ENCODE measurements around the gene PPP3CB.
A peak's percentile ranks its signal among the peaks of the same experiment; 100 is the strongest.

Gene PPP3CB

GRCh38 chr10:73426318-73426717, 69.5 kb downstream of the PPP3CB start:
- no peaks in the 10 kb centered on the region for H3K4me1 Mint-ChIP-seq
- H3K27me3 Mint-ChIP-seq (ENCODE audit: low read depth): no peaks in the 10 kb centered on the region
- no peak overlapping the region for H3K4me3 Mint-ChIP-seq
- no peaks in the 10 kb centered on the region for H3K9me3 Mint-ChIP-seq
- H3K27ac Mint-ChIP-seq: no peak overlapping the region
- TF ChIP-seq CTCF (IDR thresholded peaks at IDR 0.05; ENCODE audit: unreplicated experiment in 3 of 3): no peak
- H3K36me3 Mint-ChIP-seq (ENCODE audit: low read depth): peaks cover 60% of the 10 kb centered on the region

GRCh38 chr10:73424478-73424877, 71.3 kb downstream of the PPP3CB start:
- no peak overlapping the region for H3K27ac Mint-ChIP-seq
- peaks cover 52% of the 10 kb centered on the region for H3K36me3 Mint-ChIP-seq (ENCODE audit: low read depth)
- TF ChIP-seq CTCF (IDR thresholded peaks at IDR 0.05; ENCODE audit: unreplicated experiment in 3 of 3): no peak
- no peak overlapping the region for H3K4me3 Mint-ChIP-seq
- H3K9me3 Mint-ChIP-seq: no peaks in the 10 kb centered on the region
- H3K27me3 Mint-ChIP-seq (ENCODE audit: low read depth): no peaks in the 10 kb centered on the region
- no peaks in the 10 kb centered on the region for H3K4me1 Mint-ChIP-seq

GRCh38 chr10:73423309-73423708, 72.5 kb downstream of the PPP3CB start:
- Mint-ChIP-seq H3K9me3 (no peaks in the 10 kb centered on the region), H3K27ac (no peak overlapping the region)

GRCh38 chr10:73416571-73416970, 79.3 kb downstream of the PPP3CB start:
- peaks cover 5% of the 10 kb centered on the region for H3K27me3 Mint-ChIP-seq (ENCODE audit: low read depth)
- no peaks in the 10 kb centered on the region for H3K36me3 Mint-ChIP-seq (ENCODE audit: low read depth)
- H3K9me3 Mint-ChIP-seq: no peaks in the 10 kb centered on the region
- peaks cover 8% of the 10 kb centered on the region for H3K4me1 Mint-ChIP-seq
- no peak overlapping the region for H3K4me3 Mint-ChIP-seq
- no peak overlapping the region for H3K27ac Mint-ChIP-seq
- no peak for TF ChIP-seq CTCF (IDR thresholded peaks at IDR 0.05; ENCODE audit: unreplicated experiment in 3 of 3)

More at GRCh38 chr10:73423309-73423708, 72.5 kb downstream of the PPP3CB start:
- Mint-ChIP-seq H3K4me1 (no peaks in the 10 kb centered on the region), H3K27me3 (ENCODE audit: low read depth) (no peaks in the 10 kb centered on the region), H3K36me3 (ENCODE audit: low read depth) (peaks cover 51% of the 10 kb centered on the region), H3K4me3 (no peak overlapping the region)
- TF ChIP-seq CTCF (IDR thresholded peaks at IDR 0.05; ENCODE audit: unreplicated experiment in 3 of 3): no peak

- H3K4me3 Mint-ChIP-seq: peak overlapping the region; percentile 86 to 88 (median 86)
- peaks cover 5% of the 10 kb centered on the region for H3K27me3 Mint-ChIP-seq (ENCODE audit: low read depth)
- H3K36me3 Mint-ChIP-seq (ENCODE audit: low read depth): no peaks in the 10 kb centered on the region
- H3K9me3 Mint-ChIP-seq: no peaks in the 10 kb centered on the region
- TF ChIP-seq CTCF (IDR thresholded peaks at IDR 0.05; ENCODE audit: unreplicated experiment in 3 of 3): no peak
- H3K4me1 Mint-ChIP-seq: peaks cover 8% of the 10 kb centered on the region
- peak overlapping the region; percentile 9 to 82 (median 71) for H3K27ac Mint-ChIP-seq
Measured at GRCh38 chr10:73414230-73414945, 81.4 kb downstream of the PPP3CB start.

All from nephron (organoid).